GM12878 (cell line): Measurements from ENCODE around the gene COX17. TPM values are rescaled to one million over a fixed set of nuclear protein-coding genes. Genes with fewer than 3 reads are reported as not detected.

ENCODE experiments used
- ATF3 ChIP-seq: IDR thresholded peaks from 2 replicates; pipeline ENCODE4 v1.6.1; 2011; ENCODE audit warnings: low read depth, mild to moderate bottlenecking, low read length, moderate library complexity, borderline replicate concordance; ENCODE audit errors: extremely low read depth
- ATF7 ChIP-seq: fragments of 450-650 bp; IDR thresholded peaks from 2 replicates; pipeline ENCODE4 v1.6.1; 2016; ENCODE audit warnings: low read depth, mild to moderate bottlenecking
- BACH1 ChIP-seq: fragments of 450-650 bp; IDR thresholded peaks from 2 replicates; pipeline ENCODE4 v1.6.1; 2017; ENCODE audit warnings: mild to moderate bottlenecking, borderline replicate concordance
- CHD2 ChIP-seq: IDR thresholded peaks from 2 replicates; pipeline ENCODE4 v1.6.1; 2011; ENCODE audit warnings: low read depth, low read length, improper control_type of control experiment, borderline replicate concordance
- E4F1 ChIP-seq: fragments of 450-650 bp; IDR thresholded peaks from 2 replicates; pipeline ENCODE4 v1.6.1; 2018; ENCODE audit warnings: borderline replicate concordance, mild to moderate bottlenecking; ENCODE audit not compliant: partially characterized antibody
- EZH2 ChIP-seq: IDR thresholded peaks from 2 replicates; pipeline ENCODE4 v1.6.1; 2012; ENCODE audit warnings: low read depth, mild to moderate bottlenecking, control low read depth, inconsistent platforms, low read length, borderline replicate concordance; ENCODE audit not compliant: control insufficient read depth
- FOXK2 ChIP-seq: fragments of 450-650 bp; IDR thresholded peaks from 2 replicates; pipeline ENCODE4 v1.6.1; 2017; ENCODE audit warnings: mild to moderate bottlenecking, moderate library complexity
- GATAD2B ChIP-seq: fragments of 450-650 bp; conservative IDR thresholded peaks from 2 replicates; pipeline ENCODE4 v1.6.1; 2017; ENCODE audit warnings: low read depth, mild to moderate bottlenecking, moderate library complexity
- HDAC2 ChIP-seq: fragments of 200-600 bp; sonication (generic); IDR thresholded peaks from 2 replicates; pipeline ENCODE4 v1.6.1; 2017
- IRF3 ChIP-seq: fragments of 450-650 bp; IDR thresholded peaks from 2 replicates; pipeline ENCODE4 v1.6.1; 2014; ENCODE audit warnings: mild to moderate bottlenecking
- KAT2A ChIP-seq: conservative IDR thresholded peaks from 2 replicates; pipeline ENCODE4 v1.6.1; 2011; ENCODE audit warnings: low read depth, low read length; ENCODE audit not compliant: control insufficient read depth
- KDM1A ChIP-seq: fragments of 200-600 bp; sonication (generic); IDR thresholded peaks from 2 replicates; pipeline ENCODE4 v1.6.1; 2016; ENCODE audit warnings: borderline replicate concordance
- MEF2B ChIP-seq: fragments of 450-650 bp; IDR thresholded peaks from 2 replicates; pipeline ENCODE4 v1.6.1; 2018; ENCODE audit warnings: mild to moderate bottlenecking, moderate library complexity; ENCODE audit not compliant: partially characterized antibody, poor library complexity, severe bottlenecking
- NR2C1 ChIP-seq: fragments of 450-650 bp; IDR thresholded peaks from 2 replicates; pipeline ENCODE4 v1.6.1; 2017; ENCODE audit warnings: antibody characterized with exemption, mild to moderate bottlenecking, moderate library complexity
- RAD21 ChIP-seq: IDR thresholded peaks from 2 replicates; pipeline ENCODE4 v1.6.1; 2011; ENCODE audit warnings: mild to moderate bottlenecking, low read depth, low read length, moderate library complexity; ENCODE audit not compliant: insufficient read depth
- SIN3A ChIP-seq: IDR thresholded peaks from 2 replicates; pipeline ENCODE4 v1.6.1; 2012; ENCODE audit warnings: low read depth, low read length, improper control_type of control experiment
- SIX5 ChIP-seq: IDR thresholded peaks from 2 replicates; pipeline ENCODE4 v1.6.1; 2011; ENCODE audit warnings: mild to moderate bottlenecking, low read depth, low read length, moderate library complexity; ENCODE audit not compliant: severe bottlenecking
- SREBF1 ChIP-seq: IDR thresholded peaks from 2 replicates; pipeline ENCODE4 v1.6.1; 2012; ENCODE audit warnings: mild to moderate bottlenecking, low read length
- SRF ChIP-seq, 2 experiments: IDR thresholded peaks; 2 replicates each; pipeline ENCODE4 v1.6.1; 2011; ENCODE audit warnings: low read depth in 2 of 2, low read length in 2 of 2, mild to moderate bottlenecking in 1 of 2, moderate library complexity in 1 of 2
- SUPT20H ChIP-seq: IDR thresholded peaks from 2 replicates; pipeline ENCODE4 v1.6.1; 2011; ENCODE audit warnings: low read depth, mild to moderate bottlenecking, low read length, moderate library complexity, borderline replicate concordance; ENCODE audit not compliant: control insufficient read depth
- YY1 ChIP-seq: IDR thresholded peaks from 2 replicates; pipeline ENCODE4 v1.6.1; 2011; ENCODE audit warnings: low read depth, mild to moderate bottlenecking, low read length
- ZBED1 ChIP-seq: IDR thresholded peaks from 2 replicates; pipeline ENCODE4 v1.6.1; 2016; ENCODE audit warnings: borderline replicate concordance
- polyA plus RNA-seq, 11 experiments: library from polyadenylated mRNA; depleted of rRNA in 4 of 11; unstranded in 6 of 11; stranded (reverse) in 5 of 11; fragments of >200 nt; fragmentation: Nextera tagmentation in 4 of 11; fragmentation: Illumina TruSeq in 1 of 11; extraction: Ambion mirVana in 4 of 11; extraction: Trizol in 1 of 11; gene quantifications; 1 replicate in 1 of 11; 2 replicates in 10 of 11; pipeline versions ENCODE4 v1.2.1 to v1.2.3, GENCODE V29; 2011 to 2016; ENCODE audit warnings: inconsistent platforms in 2 of 11, missing spikeins in 2 of 11, low read depth in 1 of 11
- total RNA-seq, 4 experiments: library from RNA; depleted of rRNA in 3 of 4; stranded (reverse); fragments of >200 nt in 3 of 4; fragmentation: Illumina TruSeq in 1 of 4; extraction: Trizol in 1 of 4; gene quantifications; 2 replicates each; pipeline versions ENCODE4 v1.2.1 to v1.2.3, GENCODE V29; 2013 to 2021
- TF ChIP-seq, protein P1 (sequence below), 3 experiments: IDR thresholded peaks in 2 of 3; conservative IDR thresholded peaks in 1 of 3; 2 replicates each; pipeline ENCODE4 v1.5.1; 2011; ENCODE audit warnings: low read depth in 3 of 3, low read length in 3 of 3, mild to moderate bottlenecking in 3 of 3, control low read depth in 2 of 3, moderate library complexity in 2 of 3, inconsistent platforms in 1 of 3, mixed read lengths in 1 of 3; ENCODE audit not compliant: control insufficient read depth in 2 of 3, insufficient read depth in 1 of 3; ENCODE audit errors: extremely low read depth in 1 of 3
- TF ChIP-seq, protein P2 (sequence below): fragments of 450-650 bp; IDR thresholded peaks from 2 replicates; pipeline ENCODE4 v1.6.1; 2016; ENCODE audit warnings: mild to moderate bottlenecking

The COX17 gene
- total and polyA plus RNA-seq, 10 of the 15 experiments (the other 5 are each of a cell fraction or from before 2014, with no cell fraction given), result 111 to 717 (median 243) TPM

GRCh38 chr3:119700269-119700919 lies 23.2 kb upstream of the COX17 start (continued):
- TF ChIP-seq IRF3 (no peak), SIX5 (no peak), ATF3 (no peak), SUPT20H (no peak), FOXK2 (no peak), YY1 (no peak), CHD2 (0 out of 2 replicates have a peak, but pooled peaks have one; percentile 17), ATF7 (peak; percentile 84), RAD21 (no peak), NR2C1 (no peak), E4F1 (peak; percentile 87), GATAD2B (peak; percentile 90), SIN3A (no peak), EZH2 (no peak), SREBF1 (no peak), ZBED1 (no peak; the same call in 1 of the 2 replicates), HDAC2 (no peak), BACH1 (peak; percentile 93), KDM1A (no peak), MEF2B (peak; percentile 41), KAT2A (no peak), SRF (IDR thresholded peaks at IDR 0.05; ENCODE audit: low read depth in 2 of 2, low read length in 2 of 2) (no peak)
- TF ChIP-seq, protein P1, sequence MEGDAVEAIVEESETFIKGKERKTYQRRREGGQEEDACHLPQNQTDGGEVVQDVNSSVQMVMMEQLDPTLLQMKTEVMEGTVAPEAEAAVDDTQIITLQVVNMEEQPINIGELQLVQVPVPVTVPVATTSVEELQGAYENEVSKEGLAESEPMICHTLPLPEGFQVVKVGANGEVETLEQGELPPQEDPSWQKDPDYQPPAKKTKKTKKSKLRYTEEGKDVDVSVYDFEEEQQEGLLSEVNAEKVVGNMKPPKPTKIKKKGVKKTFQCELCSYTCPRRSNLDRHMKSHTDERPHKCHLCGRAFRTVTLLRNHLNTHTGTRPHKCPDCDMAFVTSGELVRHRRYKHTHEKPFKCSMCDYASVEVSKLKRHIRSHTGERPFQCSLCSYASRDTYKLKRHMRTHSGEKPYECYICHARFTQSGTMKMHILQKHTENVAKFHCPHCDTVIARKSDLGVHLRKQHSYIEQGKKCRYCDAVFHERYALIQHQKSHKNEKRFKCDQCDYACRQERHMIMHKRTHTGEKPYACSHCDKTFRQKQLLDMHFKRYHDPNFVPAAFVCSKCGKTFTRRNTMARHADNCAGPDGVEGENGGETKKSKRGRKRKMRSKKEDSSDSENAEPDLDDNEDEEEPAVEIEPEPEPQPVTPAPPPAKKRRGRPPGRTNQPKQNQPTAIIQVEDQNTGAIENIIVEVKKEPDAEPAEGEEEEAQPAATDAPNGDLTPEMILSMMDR (IDR thresholded peaks at IDR 0.05 in 2 of 3, conservative IDR thresholded peaks at IDR 0.05 in 1 of 3; ENCODE audit: control insufficient read depth in 2 of 3, extremely low read depth in 1 of 3, insufficient read depth in 1 of 3, low read depth in 3 of 3, low read length in 3 of 3), result no peak
- TF ChIP-seq, protein P2, sequence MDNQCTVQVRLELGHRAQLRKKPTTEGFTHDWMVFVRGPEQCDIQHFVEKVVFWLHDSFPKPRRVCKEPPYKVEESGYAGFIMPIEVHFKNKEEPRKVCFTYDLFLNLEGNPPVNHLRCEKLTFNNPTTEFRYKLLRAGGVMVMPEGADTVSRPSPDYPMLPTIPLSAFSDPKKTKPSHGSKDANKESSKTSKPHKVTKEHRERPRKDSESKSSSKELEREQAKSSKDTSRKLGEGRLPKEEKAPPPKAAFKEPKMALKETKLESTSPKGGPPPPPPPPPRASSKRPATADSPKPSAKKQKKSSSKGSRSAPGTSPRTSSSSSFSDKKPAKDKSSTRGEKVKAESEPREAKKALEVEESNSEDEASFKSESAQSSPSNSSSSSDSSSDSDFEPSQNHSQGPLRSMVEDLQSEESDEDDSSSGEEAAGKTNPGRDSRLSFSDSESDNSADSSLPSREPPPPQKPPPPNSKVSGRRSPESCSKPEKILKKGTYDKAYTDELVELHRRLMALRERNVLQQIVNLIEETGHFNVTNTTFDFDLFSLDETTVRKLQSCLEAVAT, result peak; percentile 25; the same call in 1 of the 2 replicates
